Measurements from ENCODE around the gene ALS2.

- TF ChIP-seq GATA2 (IDR thresholded peaks at IDR 0.05; ENCODE audit: low read depth, low read length) = no peak
- TF ChIP-seq GATA3 (IDR thresholded peaks at IDR 0.05; ENCODE audit: low read depth, low read length) = no peak
Measured at GRCh38 chr2:201768918-201769317, 11.8 kb downstream of the ALS2 start.
